Neural cell (in vitro differentiated cells): ENCODE data around the gene ANK2. TPM values are rescaled to one million over a fixed set of nuclear protein-coding genes. Genes with fewer than 3 reads are reported as not detected.

Experiments
- H2AFZ ChIP-seq: fragments of 200-600, 300-800 bp; sonication (generic), shearing (Covaris generic); 2 replicates; pipeline ENCODE4 v1.6.0; 2014; ENCODE audit warnings: low read depth, mild to moderate bottlenecking, antibody characterized with exemption, low read length, moderate library complexity
- H3F3A ChIP-seq: fragments of 200-600 bp; shearing (Covaris generic); 2 replicates; pipeline ENCODE4 v1.6.1; 2016; ENCODE audit warnings: mild to moderate bottlenecking, moderate library complexity, mixed read lengths, antibody characterized with exemption, low read length; ENCODE audit not compliant: insufficient read depth, poor library complexity, severe bottlenecking
- H3K27ac ChIP-seq: fragments of 200-600, 300-800 bp; sonication (generic), shearing (Covaris generic); 2 replicates; pipeline ENCODE4 v1.5.1; 2014; ENCODE audit warnings: mild to moderate bottlenecking, low read length, moderate library complexity
- H3K27me3 ChIP-seq: fragments of 300-800, 200-600 bp; sonication (generic), shearing (Covaris generic); 2 replicates; pipeline ENCODE4 v1.6.0; 2014; ENCODE audit warnings: mild to moderate bottlenecking, low read depth, low read length, moderate library complexity; ENCODE audit not compliant: insufficient read depth
- H3K36me3 ChIP-seq: fragments of 300-800, 200-600 bp; sonication (generic), shearing (Covaris generic); 2 replicates; pipeline ENCODE4 v1.5.1; 2014; ENCODE audit warnings: mild to moderate bottlenecking, antibody characterized with exemption, low read length, moderate library complexity; ENCODE audit not compliant: insufficient read depth
- H3K4me2 ChIP-seq: fragments of 300-800, 200-600 bp; sonication (generic), shearing (Covaris generic); 2 replicates; pipeline ENCODE4 v1.6.0; 2014; ENCODE audit warnings: mild to moderate bottlenecking, low read length
- H3K4me3 ChIP-seq: fragments of 300-800, 200-600 bp; sonication (generic), shearing (Covaris generic); 2 replicates; pipeline ENCODE4 v1.5.1; 2014; ENCODE audit warnings: mild to moderate bottlenecking, low read length, moderate library complexity
- H3K79me2 ChIP-seq: fragments of 200-600 bp; shearing (Covaris generic); replicated peaks from 2 replicates; pipeline ENCODE4 v1.6.0; 2014; ENCODE audit warnings: mild to moderate bottlenecking, low read length, moderate library complexity; ENCODE audit not compliant: insufficient read depth
- H3K9ac ChIP-seq: fragments of 300-800, 200-600 bp; sonication (generic), shearing (Covaris generic); 2 replicates; pipeline ENCODE4 v1.6.1; 2016; ENCODE audit warnings: mild to moderate bottlenecking, low read length, mixed read lengths
- H3K9me2 ChIP-seq: fragments of 200-600 bp; shearing (Covaris generic); 2 replicates; pipeline ENCODE4 v1.6.1; 2016; ENCODE audit warnings: mild to moderate bottlenecking, low read length, mixed read lengths; ENCODE audit not compliant: insufficient read depth
- H3K9me3 ChIP-seq: fragments of 200-600, 300-800 bp; sonication (generic), shearing (Covaris generic); 2 replicates; pipeline ENCODE4 v1.6.1; 2016; ENCODE audit warnings: mild to moderate bottlenecking, mixed run types, low read length, moderate library complexity, mixed read lengths
- H4K20me1 ChIP-seq: fragments of 200-600 bp; shearing (Covaris generic); 2 replicates; pipeline ENCODE4 v1.6.1; 2016; ENCODE audit warnings: mild to moderate bottlenecking, mixed run types; ENCODE audit not compliant: insufficient read depth
- EP300 ChIP-seq: fragments of 450-650 bp; conservative IDR thresholded peaks from 2 replicates; pipeline ENCODE4 v1.6.1; 2014; ENCODE audit warnings: antibody characterized with exemption, mild to moderate bottlenecking, moderate library complexity; ENCODE audit not compliant: poor library complexity, severe bottlenecking
- EZH2 ChIP-seq: fragments of 200-600, 300-800 bp; shearing (Covaris generic), sonication (generic); IDR thresholded peaks from 2 replicates; pipeline ENCODE4 v1.6.1; 2014; ENCODE audit warnings: antibody characterized with exemption, low read length, borderline replicate concordance, mild to moderate bottlenecking; ENCODE audit not compliant: insufficient read depth, poor library complexity, severe bottlenecking
- MXI1 ChIP-seq: fragments of 450-650 bp; conservative IDR thresholded peaks from 2 replicates; pipeline ENCODE4 v1.6.1; 2014; ENCODE audit warnings: antibody characterized with exemption, mild to moderate bottlenecking; ENCODE audit not compliant: poor library complexity, severe bottlenecking
- POLR2AphosphoS5 ChIP-seq: IDR thresholded peaks from 2 replicates; pipeline ENCODE4 v1.6.1; 2012
- RAD21 ChIP-seq: fragments of 450-650 bp; conservative IDR thresholded peaks from 2 replicates; pipeline ENCODE4 v1.6.1; 2014; ENCODE audit warnings: antibody characterized with exemption, mild to moderate bottlenecking, moderate library complexity
- SMC3 ChIP-seq: fragments of 450-650 bp; conservative IDR thresholded peaks from 2 replicates; pipeline ENCODE4 v1.6.1; 2014; ENCODE audit warnings: antibody characterized with exemption, mild to moderate bottlenecking, moderate library complexity; ENCODE audit not compliant: poor library complexity
- TAF1 ChIP-seq: IDR thresholded peaks from 2 replicates; pipeline ENCODE4 v1.6.1; 2012; ENCODE audit warnings: low read depth
- polyA plus RNA-seq: library from polyadenylated mRNA; depleted of rRNA; stranded (reverse); fragments of >200 nt; gene quantifications from 2 replicates; pipeline ENCODE4 v1.2.3, GENCODE V29; 2014
- TF ChIP-seq, protein P1 (sequence below): IDR thresholded peaks from 2 replicates; pipeline ENCODE4 v1.6.1; 2012; ENCODE audit warnings: borderline replicate concordance
- TF ChIP-seq, protein P2 (sequence below): fragments of 450-650 bp; IDR thresholded peaks from 2 replicates; pipeline ENCODE4 v1.5.1; 2014; ENCODE audit warnings: antibody characterized with exemption, mild to moderate bottlenecking, moderate library complexity; ENCODE audit not compliant: poor library complexity, severe bottlenecking

ANK2 gene
- polyA plus RNA-seq, 1 donor from 2014 or later, result 52.0 TPM

DNA sequence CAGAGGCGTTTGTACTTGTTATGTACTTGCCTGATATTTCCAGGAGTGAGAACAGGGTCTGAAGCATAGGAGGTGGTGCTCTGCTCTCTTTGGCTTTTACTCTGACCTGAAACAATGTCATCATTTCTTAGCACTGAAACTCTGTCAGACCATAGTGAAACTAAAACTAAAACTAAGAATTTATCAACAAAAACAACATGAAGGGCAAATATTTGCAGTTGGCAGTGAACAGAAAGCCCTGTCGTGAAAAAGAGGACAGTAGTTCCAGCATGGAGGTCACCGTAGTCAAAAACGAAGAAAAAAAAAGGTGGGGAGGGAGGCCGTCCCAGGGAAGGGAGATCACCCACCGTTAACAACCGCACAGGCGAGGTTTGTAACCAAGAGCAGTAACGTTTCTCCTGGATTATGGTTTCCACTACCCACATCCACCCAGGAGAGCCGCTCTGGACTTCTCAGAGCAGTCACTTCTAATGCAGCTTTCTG is 97.5 kb downstream of the ANK2 start:
- no peaks in the 10 kb centered on the region for H3K36me3 ChIP-seq
- TF ChIP-seq EP300 (no peak), MXI1 (no peak), POLR2AphosphoS5 (no peak), EZH2 (no peak), RAD21 (no peak), SMC3 (no peak), TAF1 (no peak)
- TF ChIP-seq, protein P1, sequence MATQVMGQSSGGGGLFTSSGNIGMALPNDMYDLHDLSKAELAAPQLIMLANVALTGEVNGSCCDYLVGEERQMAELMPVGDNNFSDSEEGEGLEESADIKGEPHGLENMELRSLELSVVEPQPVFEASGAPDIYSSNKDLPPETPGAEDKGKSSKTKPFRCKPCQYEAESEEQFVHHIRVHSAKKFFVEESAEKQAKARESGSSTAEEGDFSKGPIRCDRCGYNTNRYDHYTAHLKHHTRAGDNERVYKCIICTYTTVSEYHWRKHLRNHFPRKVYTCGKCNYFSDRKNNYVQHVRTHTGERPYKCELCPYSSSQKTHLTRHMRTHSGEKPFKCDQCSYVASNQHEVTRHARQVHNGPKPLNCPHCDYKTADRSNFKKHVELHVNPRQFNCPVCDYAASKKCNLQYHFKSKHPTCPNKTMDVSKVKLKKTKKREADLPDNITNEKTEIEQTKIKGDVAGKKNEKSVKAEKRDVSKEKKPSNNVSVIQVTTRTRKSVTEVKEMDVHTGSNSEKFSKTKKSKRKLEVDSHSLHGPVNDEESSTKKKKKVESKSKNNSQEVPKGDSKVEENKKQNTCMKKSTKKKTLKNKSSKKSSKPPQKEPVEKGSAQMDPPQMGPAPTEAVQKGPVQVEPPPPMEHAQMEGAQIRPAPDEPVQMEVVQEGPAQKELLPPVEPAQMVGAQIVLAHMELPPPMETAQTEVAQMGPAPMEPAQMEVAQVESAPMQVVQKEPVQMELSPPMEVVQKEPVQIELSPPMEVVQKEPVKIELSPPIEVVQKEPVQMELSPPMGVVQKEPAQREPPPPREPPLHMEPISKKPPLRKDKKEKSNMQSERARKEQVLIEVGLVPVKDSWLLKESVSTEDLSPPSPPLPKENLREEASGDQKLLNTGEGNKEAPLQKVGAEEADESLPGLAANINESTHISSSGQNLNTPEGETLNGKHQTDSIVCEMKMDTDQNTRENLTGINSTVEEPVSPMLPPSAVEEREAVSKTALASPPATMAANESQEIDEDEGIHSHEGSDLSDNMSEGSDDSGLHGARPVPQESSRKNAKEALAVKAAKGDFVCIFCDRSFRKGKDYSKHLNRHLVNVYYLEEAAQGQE, result no peak
- TF ChIP-seq, protein P2, sequence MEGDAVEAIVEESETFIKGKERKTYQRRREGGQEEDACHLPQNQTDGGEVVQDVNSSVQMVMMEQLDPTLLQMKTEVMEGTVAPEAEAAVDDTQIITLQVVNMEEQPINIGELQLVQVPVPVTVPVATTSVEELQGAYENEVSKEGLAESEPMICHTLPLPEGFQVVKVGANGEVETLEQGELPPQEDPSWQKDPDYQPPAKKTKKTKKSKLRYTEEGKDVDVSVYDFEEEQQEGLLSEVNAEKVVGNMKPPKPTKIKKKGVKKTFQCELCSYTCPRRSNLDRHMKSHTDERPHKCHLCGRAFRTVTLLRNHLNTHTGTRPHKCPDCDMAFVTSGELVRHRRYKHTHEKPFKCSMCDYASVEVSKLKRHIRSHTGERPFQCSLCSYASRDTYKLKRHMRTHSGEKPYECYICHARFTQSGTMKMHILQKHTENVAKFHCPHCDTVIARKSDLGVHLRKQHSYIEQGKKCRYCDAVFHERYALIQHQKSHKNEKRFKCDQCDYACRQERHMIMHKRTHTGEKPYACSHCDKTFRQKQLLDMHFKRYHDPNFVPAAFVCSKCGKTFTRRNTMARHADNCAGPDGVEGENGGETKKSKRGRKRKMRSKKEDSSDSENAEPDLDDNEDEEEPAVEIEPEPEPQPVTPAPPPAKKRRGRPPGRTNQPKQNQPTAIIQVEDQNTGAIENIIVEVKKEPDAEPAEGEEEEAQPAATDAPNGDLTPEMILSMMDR, result no peak
- H3F3A ChIP-seq, result no peaks in the 10 kb centered on the region
- no peak overlapping the region for H2AFZ ChIP-seq
- H3K9me2 ChIP-seq, result no peaks in the 10 kb centered on the region
- no peak overlapping the region for H3K4me3 ChIP-seq
- H3K27ac ChIP-seq, result no peak overlapping the region
- H3K79me2 ChIP-seq, result no peaks in the 10 kb centered on the region
- H3K9me3 ChIP-seq, result no peaks in the 10 kb centered on the region
- no peak overlapping the region for H3K9ac ChIP-seq
- no peak overlapping the region for H3K4me2 ChIP-seq
- H4K20me1 ChIP-seq, result no peaks in the 10 kb centered on the region
- no peaks in the 10 kb centered on the region for H3K27me3 ChIP-seq

DNA sequence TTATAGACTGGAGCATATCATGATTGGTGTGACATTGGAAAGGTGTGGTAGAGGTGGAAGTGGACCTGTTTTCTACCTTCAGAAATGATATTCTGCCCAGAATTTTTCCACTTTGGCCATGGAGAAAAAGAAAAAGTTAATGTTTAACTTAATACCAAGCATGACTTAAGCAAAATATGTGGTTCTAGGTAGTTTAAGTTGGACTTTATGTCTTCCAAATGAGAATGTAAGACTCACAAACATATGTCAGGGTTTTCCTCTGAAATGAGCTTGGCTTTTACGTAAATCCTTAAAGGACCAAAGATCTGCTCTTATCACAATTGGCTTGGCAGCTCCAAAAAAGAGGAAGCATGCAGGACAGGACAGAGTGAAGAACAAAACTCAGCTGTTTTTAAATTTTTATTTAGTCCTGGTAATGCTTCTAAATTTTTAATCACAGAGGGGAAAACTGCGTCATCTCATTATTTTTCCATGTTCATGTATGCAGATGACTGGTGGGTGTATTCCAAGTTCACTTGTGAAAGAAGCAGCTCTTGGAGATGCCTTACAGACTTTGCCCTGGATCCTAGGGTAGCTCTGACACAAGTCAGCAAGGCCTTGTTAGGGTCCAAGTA is 98.2 kb downstream of the ANK2 start:
- Histone ChIP-seq H3K9ac (no peak overlapping the region), H4K20me1 (no peaks in the 10 kb centered on the region), H2AFZ (no peak overlapping the region), H3K9me3 (no peaks in the 10 kb centered on the region), H3K36me3 (no peaks in the 10 kb centered on the region), H3K4me3 (no peak overlapping the region), H3K4me2 (no peak overlapping the region), H3K79me2 (no peaks in the 10 kb centered on the region), H3K27ac (no peak overlapping the region), H3K9me2 (no peaks in the 10 kb centered on the region), H3K27me3 (no peaks in the 10 kb centered on the region), H3F3A (no peaks in the 10 kb centered on the region)
- no peak for TF ChIP-seq SMC3
- no peak for TF ChIP-seq EP300
- TF ChIP-seq RAD21, result no peak

DNA sequence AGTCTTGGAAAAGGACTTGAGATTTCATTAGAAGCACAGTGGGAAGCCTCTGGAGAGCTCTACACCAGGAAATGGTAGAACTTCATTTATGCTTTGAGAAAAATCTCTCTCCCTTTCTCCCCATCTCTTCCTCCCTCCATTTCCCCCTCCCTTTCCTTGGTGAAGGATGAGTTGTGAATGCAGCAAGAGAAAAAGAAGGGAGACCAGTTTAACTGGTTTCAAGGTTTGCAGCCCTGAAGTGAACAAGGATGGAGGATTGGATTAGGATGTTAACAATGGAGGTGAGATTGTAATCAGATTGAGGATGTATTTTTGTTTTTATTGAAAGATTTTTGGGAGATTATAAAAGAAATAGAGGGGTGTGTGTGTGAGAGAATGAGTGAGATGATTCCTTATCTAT is 99.5 kb downstream of the ANK2 start:
- no peak overlapping the region for H2AFZ ChIP-seq
- H3F3A ChIP-seq, result no peaks in the 10 kb centered on the region
- no peaks in the 10 kb centered on the region for H3K9me3 ChIP-seq
- no peak overlapping the region for H3K27ac ChIP-seq
- H3K27me3 ChIP-seq, result no peaks in the 10 kb centered on the region
- H4K20me1 ChIP-seq, result no peaks in the 10 kb centered on the region
- no peak overlapping the region for H3K4me3 ChIP-seq
- H3K79me2 ChIP-seq, result no peaks in the 10 kb centered on the region
- TF ChIP-seq TAF1, result no peak
- no peak for TF ChIP-seq POLR2AphosphoS5
- no peak for TF ChIP-seq EZH2
- no peak for TF ChIP-seq RAD21
- TF ChIP-seq, protein P2, result no peak
- no peak for TF ChIP-seq SMC3
- TF ChIP-seq EP300, result no peak
- no peak for TF ChIP-seq MXI1
- TF ChIP-seq, protein P1, result no peak
- H3K36me3 ChIP-seq, result no peaks in the 10 kb centered on the region
- H3K9ac ChIP-seq, result no peak overlapping the region
- H3K9me2 ChIP-seq, result no peaks in the 10 kb centered on the region
- H3K4me2 ChIP-seq, result no peak overlapping the region
